Measurements from ENCODE around the gene RFC5. TPM values are rescaled to one million over a fixed set of nuclear protein-coding genes. Genes with fewer than 3 reads are reported as not detected.

The RFC5 gene
- total and polyA plus RNA-seq, 2 of the 13 experiments (the other 11 are each of a cell fraction or from before 2014, with no cell fraction given) = 16.8 to 51.4 TPM

DNA sequence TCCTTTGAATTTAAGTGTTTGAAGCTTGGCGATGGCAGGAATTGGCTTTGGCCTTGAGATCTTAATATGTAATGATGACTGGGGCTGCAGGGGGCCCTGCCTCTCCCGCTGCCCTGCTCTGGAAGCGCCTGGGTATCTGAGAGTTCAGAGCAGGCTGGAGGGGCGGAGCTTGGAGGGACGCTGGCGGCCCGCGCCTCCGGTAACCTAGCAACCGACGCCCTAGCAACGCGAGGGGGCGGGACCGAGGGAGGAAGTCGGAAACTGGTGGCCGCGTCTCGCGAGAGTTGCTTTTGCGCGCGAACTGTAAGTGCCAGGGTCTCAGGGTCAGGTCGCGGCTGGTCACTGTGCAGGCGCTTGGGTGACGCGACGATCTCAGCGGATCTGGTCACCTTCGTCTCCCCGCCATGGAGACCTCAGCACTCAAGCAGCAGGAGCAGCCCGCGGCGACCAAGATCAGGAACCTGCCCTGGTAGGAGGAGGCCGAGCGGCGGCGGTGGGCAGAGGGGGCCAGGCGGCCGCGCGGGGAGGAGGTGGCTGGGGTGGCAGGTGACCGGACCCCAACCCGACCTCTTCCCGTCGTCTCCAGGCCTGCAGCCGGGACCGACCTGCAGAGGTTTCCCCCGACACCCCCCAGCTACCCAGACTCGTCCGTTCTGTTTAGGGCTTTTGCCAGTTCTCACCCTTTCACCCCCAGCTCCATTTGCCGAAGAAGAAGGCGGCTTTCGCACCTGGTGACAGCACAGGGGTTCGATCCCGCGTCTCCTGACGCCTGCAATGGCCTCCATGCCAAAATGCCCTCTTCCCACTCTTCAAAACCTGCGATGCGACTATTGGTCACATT is at the start of gene RFC5 (continued):
- TF ChIP-seq ZNF891 (CRISPR knock-in tag; IDR thresholded peaks at IDR 0.05) (peak; percentile 79), ZNF510 (CRISPR knock-in tag; IDR thresholded peaks at IDR 0.05; ENCODE audit: low read depth) (no peak), THAP8 (CRISPR knock-in tag; IDR thresholded peaks at IDR 0.05; ENCODE audit: borderline replicate concordance) (no peak), JUN (CRISPR knock-in tag; IDR thresholded peaks at IDR 0.05) (no peak), FOXO1 (CRISPR knock-in tag; IDR thresholded peaks at IDR 0.05) (peak; percentile 34; the same call in 1 of the 2 replicates), NRL (CRISPR knock-in tag; IDR thresholded peaks at IDR 0.05; ENCODE audit: borderline replicate concordance) (peak; percentile 81; the same call in 1 of the 2 replicates), ZSCAN29 (CRISPR knock-in tag; conservative IDR thresholded peaks at IDR 0.05) (no peak), ZNF225 (CRISPR knock-in tag; IDR thresholded peaks at IDR 0.05) (0 out of 2 replicates have a peak, but pooled peaks have one; percentile 61), SNRNP70 (IDR thresholded peaks at IDR 0.05; ENCODE audit: low read depth, low read length) (no peak), ZNF724P (CRISPR knock-in tag; IDR thresholded peaks at IDR 0.05; ENCODE audit: borderline replicate concordance) (peak; percentile 71; the same call in 1 of the 2 replicates), ZNF180 (CRISPR knock-in tag; IDR thresholded peaks at IDR 0.05; ENCODE audit: borderline replicate concordance, low read depth) (no peak), ZNF776 (CRISPR knock-in tag; IDR thresholded peaks at IDR 0.05) (no peak; the same call in 1 of the 2 replicates), ZNF782 (CRISPR knock-in tag; IDR thresholded peaks at IDR 0.05; ENCODE audit: borderline replicate concordance) (no peak), SMAD1 (CRISPR knock-in tag; IDR thresholded peaks at IDR 0.05; ENCODE audit: borderline replicate concordance, low read depth) (no peak), MED13 (CRISPR knock-in tag; IDR thresholded peaks at IDR 0.05) (no peak), PHF8 (CRISPR knock-in tag; IDR thresholded peaks at IDR 0.05) (peak; percentile 91), ZNF367 (CRISPR knock-in tag; IDR thresholded peaks at IDR 0.05; ENCODE audit: borderline replicate concordance) (no peak), SIX4 (CRISPR knock-in tag; IDR thresholded peaks at IDR 0.05) (no peak), PATZ1 (CRISPR knock-in tag; IDR thresholded peaks at IDR 0.05) (no peak), RBM22 (optimal IDR thresholded peaks at IDR 0.05; ENCODE audit: low read length) (peak; percentile 99), SOX13 (IDR thresholded peaks at IDR 0.05) (no peak), SOX13 (CRISPR knock-in tag; conservative IDR thresholded peaks at IDR 0.05 in 1 of 2, IDR thresholded peaks at IDR 0.05 in 1 of 2) (peak in 1 of 2 experiments; percentile 20; a peak in 1 of 4 replicates), TP53 (CRISPR knock-in tag; conservative IDR thresholded peaks at IDR 0.05) (no peak)
- TF ChIP-seq, protein P1, sequence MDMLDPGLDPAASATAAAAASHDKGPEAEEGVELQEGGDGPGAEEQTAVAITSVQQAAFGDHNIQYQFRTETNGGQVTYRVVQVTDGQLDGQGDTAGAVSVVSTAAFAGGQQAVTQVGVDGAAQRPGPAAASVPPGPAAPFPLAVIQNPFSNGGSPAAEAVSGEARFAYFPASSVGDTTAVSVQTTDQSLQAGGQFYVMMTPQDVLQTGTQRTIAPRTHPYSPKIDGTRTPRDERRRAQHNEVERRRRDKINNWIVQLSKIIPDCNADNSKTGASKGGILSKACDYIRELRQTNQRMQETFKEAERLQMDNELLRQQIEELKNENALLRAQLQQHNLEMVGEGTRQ (IDR thresholded peaks at IDR 0.05; ENCODE audit: low read depth, low read length) = no peak
- TF ChIP-seq, protein P1 (CRISPR knock-in tag; IDR thresholded peaks at IDR 0.05; ENCODE audit: borderline replicate concordance) = no peak
